Measurements from ENCODE around the gene RBCK1.

DNA sequence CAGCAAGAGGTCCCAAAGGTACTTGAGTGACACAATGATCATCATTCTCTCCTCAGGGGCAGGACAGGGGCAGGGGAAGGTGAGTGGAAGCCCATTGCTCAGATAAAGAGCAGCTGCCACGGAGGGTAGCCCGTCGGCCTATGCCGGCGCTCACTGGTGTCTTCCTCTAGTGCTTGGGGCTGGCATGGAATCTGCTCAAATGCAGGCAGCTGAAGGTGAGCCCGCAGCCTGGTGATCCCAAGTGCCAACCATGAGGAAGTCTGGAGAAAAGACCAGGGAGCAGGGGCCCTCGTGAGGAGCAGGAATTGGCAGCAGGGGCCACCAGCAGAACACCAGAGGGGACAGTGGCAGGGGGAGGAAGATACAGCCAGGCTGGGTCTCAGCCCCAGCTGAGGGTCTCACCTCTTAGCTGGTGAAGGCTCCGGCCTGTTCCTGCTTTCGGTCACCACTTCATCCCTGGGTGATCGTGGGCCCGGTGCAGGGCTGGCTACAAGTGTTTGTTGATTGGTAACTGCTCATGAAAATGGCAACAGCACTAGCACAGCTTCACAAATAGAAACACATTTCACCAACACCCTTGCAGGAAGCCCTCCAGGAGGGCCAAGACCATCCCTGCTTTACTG lies 24.7 kb downstream of the RBCK1 start:
- no peak for TF ChIP-seq CTCF (IDR thresholded peaks at IDR 0.05)
- no peak for TF ChIP-seq EZH2 (IDR thresholded peaks at IDR 0.05; ENCODE audit: borderline replicate concordance, insufficient read depth, low read depth, low read length, poor library complexity, severe bottlenecking)

Measured in B cell (primary cell).